Central memory CD4-positive, alpha-beta T cell (primary cell): ENCODE measurements around the gene ADORA2A.
"Not testable (repeated sequence)": the region's sequence is repeated elsewhere in the genome, so short reads cannot be mapped to it uniquely, and the experiment has no call there.

Experiments used
- DNase-seq: peaks from one replicate; pipeline ENCODE4 v3.0.0; 2022

Gene ADORA2A

GRCh38 chr22:24455751-24456426 lies 28.5 kb downstream of the ADORA2A start:
- no peak for DNase-seq

GRCh38 chr22:24457894-24458420 lies 30.6 kb downstream of the ADORA2A start:
- no peak for DNase-seq

- DNase-seq = no peak
These were observed 32.5 kb downstream of the ADORA2A start for GRCh38 chr22:24459911-24460310.

- no peak for DNase-seq
These were observed 33.2 kb downstream of the ADORA2A start for GRCh38 chr22:24460418-24461089.

GRCh38 chr22:24463071-24463760 lies 35.8 kb downstream of the ADORA2A start:
- no peak for DNase-seq

GRCh38 chr22:24465566-24465965 lies 38.2 kb downstream of the ADORA2A start:
- no peak for DNase-seq

- DNase-seq = no peak
These were observed 38.6 kb downstream of the ADORA2A start for GRCh38 chr22:24465975-24466374.

GRCh38 chr22:24466716-24467328 lies 39.4 kb downstream of the ADORA2A start:
- DNase-seq = no peak

GRCh38 chr22:24467340-24467739 lies 39.9 kb downstream of the ADORA2A start:
- DNase-seq = no peak

GRCh38 chr22:24471570-24471969 lies 44.2 kb downstream of the ADORA2A start:
- DNase-seq = no peak

GRCh38 chr22:24473284-24473683 lies 45.9 kb downstream of the ADORA2A start:
- DNase-seq = no peak

GRCh38 chr22:24474221-24474620 lies 46.8 kb downstream of the ADORA2A start:
- no peak for DNase-seq

- no peak for DNase-seq
These were observed 47.4 kb downstream of the ADORA2A start for GRCh38 chr22:24474649-24475255.

GRCh38 chr22:24481641-24482040 lies 54.2 kb downstream of the ADORA2A start:
- DNase-seq = no peak

GRCh38 chr22:24482575-24482974 lies 55.2 kb downstream of the ADORA2A start:
- no peak for DNase-seq

- no peak for DNase-seq
These were observed 55.6 kb downstream of the ADORA2A start for GRCh38 chr22:24482998-24483397.

GRCh38 chr22:24483976-24484545 lies 56.7 kb downstream of the ADORA2A start:
- no peak for DNase-seq

- no peak for DNase-seq
These were observed 57.8 kb downstream of the ADORA2A start for GRCh38 chr22:24485170-24485569.

GRCh38 chr22:24485608-24486007 lies 58.2 kb downstream of the ADORA2A start:
- DNase-seq = peak; percentile 9

GRCh38 chr22:24486501-24486921 lies 59.1 kb downstream of the ADORA2A start:
- no peak for DNase-seq

- no peak for DNase-seq
These were observed 61.6 kb downstream of the ADORA2A start for GRCh38 chr22:24489011-24489410.

- not testable (repeated sequence) for DNase-seq
These were observed 62.0 kb downstream of the ADORA2A start for GRCh38 chr22:24489434-24489833.
